Measurements from ENCODE around the gene ARHGAP27.

Gene ARHGAP27, protein sequence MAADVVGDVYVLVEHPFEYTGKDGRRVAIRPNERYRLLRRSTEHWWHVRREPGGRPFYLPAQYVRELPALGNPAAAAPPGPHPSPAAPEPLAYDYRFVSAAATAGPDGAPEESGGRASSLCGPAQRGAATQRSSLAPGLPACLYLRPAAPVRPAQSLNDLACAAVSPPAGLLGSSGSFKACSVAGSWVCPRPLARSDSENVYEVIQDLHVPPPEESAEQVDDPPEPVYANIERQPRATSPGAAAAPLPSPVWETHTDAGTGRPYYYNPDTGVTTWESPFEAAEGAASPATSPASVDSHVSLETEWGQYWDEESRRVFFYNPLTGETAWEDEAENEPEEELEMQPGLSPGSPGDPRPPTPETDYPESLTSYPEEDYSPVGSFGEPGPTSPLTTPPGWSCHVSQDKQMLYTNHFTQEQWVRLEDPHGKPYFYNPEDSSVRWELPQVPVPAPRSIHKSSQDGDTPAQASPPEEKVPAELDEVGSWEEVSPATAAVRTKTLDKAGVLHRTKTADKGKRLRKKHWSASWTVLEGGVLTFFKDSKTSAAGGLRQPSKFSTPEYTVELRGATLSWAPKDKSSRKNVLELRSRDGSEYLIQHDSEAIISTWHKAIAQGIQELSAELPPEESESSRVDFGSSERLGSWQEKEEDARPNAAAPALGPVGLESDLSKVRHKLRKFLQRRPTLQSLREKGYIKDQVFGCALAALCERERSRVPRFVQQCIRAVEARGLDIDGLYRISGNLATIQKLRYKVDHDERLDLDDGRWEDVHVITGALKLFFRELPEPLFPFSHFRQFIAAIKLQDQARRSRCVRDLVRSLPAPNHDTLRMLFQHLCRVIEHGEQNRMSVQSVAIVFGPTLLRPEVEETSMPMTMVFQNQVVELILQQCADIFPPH

DNA sequence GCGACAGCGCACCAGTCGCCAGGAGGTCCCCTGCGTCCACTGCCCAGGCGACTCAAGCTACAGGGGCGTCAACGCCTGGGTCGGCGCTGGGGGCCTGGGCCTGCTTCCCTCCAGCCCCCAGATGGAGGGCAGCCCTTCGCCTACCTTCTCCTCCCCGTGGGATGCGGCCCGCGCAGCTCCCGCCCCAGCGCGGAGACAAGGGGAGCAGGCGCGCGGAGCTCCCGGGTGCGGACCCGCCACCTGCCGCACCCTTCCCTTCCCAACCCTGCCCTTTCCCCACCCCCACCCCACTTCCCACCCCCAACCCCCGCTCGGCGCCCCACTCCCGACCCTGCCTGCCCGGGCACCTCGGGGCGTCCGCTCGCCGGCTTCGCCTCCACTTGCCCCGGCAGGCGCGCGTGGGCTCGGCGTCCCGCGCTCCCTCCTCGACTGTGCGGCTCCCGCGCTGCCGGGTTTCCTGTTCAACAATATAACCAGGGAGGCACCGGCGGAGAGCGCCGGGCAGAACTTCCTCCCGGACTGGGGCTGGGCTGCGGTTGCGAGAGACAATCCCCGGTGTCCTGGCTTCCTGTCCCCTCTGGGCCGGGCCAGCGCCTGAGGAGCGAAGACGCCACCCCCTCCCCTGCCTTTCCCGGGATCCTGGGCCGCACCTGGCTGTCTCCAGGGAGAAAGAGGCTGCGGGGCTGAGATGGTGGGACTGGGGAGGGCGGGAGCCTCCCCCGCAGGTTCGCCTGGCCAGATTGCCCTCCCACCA lies at the start of gene ARHGAP27:
Gene ARHGAP27 (minus strand): TSS at position 466 of the 754 bp plus-strand sequence. CDS start 2,591 bp downstream, outside the sequence.
- TF ChIP-seq, protein P1, sequence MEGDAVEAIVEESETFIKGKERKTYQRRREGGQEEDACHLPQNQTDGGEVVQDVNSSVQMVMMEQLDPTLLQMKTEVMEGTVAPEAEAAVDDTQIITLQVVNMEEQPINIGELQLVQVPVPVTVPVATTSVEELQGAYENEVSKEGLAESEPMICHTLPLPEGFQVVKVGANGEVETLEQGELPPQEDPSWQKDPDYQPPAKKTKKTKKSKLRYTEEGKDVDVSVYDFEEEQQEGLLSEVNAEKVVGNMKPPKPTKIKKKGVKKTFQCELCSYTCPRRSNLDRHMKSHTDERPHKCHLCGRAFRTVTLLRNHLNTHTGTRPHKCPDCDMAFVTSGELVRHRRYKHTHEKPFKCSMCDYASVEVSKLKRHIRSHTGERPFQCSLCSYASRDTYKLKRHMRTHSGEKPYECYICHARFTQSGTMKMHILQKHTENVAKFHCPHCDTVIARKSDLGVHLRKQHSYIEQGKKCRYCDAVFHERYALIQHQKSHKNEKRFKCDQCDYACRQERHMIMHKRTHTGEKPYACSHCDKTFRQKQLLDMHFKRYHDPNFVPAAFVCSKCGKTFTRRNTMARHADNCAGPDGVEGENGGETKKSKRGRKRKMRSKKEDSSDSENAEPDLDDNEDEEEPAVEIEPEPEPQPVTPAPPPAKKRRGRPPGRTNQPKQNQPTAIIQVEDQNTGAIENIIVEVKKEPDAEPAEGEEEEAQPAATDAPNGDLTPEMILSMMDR (IDR thresholded peaks at IDR 0.05): no peak

DNA sequence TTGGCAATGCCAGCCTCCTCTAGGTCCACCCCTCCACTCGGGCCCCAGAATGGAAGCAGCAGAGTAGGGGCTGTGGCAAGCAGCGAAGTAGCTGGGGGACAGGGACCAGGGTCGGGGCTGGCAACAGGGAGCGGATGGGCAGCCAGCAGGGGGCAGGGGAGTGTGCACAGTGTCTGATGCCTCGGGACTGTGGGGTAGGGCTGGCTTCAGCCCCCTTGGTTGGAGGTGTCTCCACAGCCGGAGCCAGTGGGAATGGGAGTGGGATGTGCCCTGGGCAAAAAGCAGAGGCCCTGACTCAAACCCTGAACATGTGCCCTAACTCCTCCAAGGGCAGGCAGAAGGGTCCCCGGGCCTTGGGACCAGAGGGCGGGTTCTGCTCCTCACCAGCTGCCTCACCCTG lies 18.5 kb upstream of the ARHGAP27 start:
- TF ChIP-seq, protein P1 (IDR thresholded peaks at IDR 0.05): no peak

DNA sequence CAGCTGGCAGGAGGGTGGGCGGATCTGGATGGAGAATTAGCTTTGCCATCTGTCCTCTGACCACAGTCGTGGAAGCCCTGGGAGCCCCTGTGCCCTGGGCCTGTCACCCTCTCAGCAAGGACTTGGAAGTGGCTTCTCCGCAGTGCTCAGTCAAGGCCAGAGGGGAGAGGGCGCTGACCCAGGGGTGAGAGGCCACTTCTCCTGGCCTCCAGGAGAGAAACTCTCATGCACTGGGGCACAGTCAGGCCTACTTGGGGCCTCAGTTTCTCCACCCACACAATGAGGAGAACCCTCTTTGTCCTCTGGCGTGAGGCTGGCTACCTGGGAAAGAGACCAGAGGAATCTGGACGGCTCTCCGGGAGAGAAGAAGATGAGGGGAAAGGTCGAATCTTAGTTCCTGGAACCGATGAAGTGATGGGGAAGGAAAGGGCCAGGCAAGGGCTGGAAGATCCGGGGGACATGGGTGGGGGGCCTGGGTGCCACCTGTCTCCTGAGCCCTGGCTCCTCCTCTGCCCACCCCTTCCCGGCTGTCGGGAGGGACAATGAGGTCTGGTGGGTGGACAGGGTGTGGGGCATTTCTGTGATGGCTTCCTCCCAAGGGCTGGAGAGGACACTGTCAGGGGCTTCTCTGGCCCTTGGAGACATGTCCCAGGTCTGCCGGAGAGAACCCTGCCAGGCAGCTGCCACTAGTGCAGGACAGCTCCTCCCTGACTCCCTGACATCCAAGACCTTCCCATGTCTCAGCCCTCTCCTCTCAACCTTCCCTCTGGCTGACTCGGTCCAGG lies 9.0 kb upstream of the ARHGAP27 start:
- TF ChIP-seq, protein P1 (IDR thresholded peaks at IDR 0.05): no peak

DNA sequence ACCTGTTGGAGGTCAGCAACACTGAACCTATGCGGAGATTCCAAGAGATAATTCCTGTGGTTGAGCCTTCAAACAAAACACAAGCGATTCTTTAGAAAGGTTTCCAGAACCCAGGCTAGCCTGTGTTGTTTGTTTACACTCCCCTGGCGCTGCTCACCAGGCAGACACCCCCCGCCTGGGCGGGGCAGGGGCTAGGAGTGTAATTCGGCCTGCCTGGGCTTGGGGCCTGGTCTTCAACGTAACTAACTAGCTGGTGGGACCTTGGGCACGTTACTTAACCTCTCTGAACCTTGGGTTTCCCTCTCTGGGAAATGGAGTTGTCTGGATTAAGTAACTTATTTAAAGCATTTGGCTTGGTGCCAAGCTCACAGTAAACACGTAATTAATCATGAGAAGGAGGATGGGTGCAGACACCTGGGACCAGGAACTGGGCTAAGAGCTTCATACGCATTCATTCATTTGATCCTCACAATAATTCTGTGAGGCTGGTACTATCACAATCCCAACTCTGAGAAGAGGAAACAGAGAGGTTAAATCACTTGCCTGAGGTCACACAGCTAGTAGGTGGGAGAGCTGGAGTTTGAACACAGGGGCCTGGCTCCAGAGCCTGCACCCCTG lies 7.6 kb upstream of the ARHGAP27 start:
- TF ChIP-seq, protein P1 (IDR thresholded peaks at IDR 0.05): no peak

DNA sequence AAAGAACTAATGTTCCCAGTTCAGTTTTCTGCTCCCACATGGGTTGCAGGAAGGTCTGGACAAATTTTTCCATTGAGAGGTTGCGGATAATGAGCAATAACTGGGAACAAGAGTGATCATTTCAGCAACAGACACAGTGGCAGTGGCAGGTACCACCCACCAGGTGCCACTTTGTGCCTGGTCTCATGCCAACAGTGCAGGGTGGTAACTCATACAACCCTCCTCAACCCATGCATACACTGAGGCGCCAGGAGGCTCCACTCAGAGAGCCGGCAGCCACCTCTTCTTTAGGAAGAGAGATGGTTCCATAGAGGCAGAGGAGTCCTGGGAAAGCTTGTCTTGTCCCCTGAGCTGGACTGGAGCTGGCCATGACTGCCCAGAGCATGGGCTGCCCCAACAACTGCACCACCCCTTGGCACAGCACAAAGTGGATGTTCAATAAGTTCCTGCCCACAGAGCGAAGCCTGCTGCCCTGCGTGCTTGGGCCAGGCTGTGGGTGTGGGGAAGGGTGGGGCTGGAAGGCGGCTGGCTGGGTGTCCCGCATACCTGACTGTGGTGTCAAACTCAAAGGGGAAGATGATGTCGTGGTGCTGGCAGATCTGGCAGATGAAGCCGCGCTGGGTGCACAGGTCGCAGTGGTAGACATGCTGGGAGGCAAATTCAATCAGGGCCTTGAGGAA lies 6.4 kb upstream of the ARHGAP27 start:
- TF ChIP-seq, protein P1 (IDR thresholded peaks at IDR 0.05): no peak

DNA sequence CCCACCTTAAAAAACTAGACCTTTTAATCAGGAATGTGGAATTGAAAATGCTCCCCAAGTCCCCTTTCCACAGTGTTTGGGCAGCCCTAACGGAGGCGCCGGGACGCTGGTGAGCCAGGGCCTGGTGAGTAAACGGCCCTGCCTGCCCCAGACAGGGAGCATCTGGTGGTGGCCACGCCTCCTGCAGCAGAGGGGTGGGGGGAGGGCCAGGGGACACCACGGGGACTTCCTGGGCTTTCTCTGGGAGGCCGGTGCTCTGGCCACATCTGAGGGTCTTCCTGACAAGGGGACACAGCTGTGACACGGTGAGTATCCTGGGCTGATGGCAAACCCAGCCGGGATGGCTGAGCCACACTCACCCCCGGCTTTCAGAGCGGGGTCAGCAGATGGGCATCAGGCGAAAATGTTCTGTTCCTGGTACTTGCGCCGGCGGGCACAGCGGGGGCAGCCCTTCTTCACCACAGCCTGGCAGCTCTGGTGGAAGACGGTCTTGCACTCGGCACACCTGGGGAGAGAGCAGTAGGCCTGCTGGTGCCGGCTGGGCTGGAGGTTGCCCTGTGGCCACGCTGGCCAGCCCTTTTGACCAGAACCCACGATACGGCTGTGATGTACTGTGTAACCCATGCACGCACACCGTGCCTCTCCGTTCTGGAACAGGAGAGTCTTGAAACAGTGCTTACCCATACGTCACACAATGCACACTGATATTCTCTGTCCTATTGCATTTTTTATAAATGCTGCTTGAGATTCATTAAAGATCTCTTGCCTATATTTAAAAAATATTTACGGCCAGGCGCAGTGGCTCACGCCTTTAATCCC lies 5.0 kb upstream of the ARHGAP27 start:
- TF ChIP-seq, protein P1 (IDR thresholded peaks at IDR 0.05): no peak

Measured in LNCAP (cell line).